K562 (cell line): ENCODE data around the gene UBXN11. TPM values are rescaled to one million over a fixed set of nuclear protein-coding genes. Genes with fewer than 3 reads are reported as not detected.

ENCODE experiments used
- ATAC-seq: fragments of 200-7000 bp; cut with Tn5 transposase; 3 replicates; pipeline ENCODE4 v1.9.1; 2020; ENCODE audit warnings: moderate library complexity
- BruUV-seq: library from RNA; stranded (reverse); fragments of 400-500 nt; replicated peaks from 2 replicates; lab custom pipeline; 2021; lab: Mats Ljungman, UMichigan
- CTCF ChIA-PET: fragments of 300-600 bp; formaldehyde crosslinking; extraction: SDS; loops from one replicate; lab custom pipeline; 2021; ENCODE audit warnings: low intra/inter-chr PET ratio; lab: Yijun Ruan, JAX
- POLR2A ChIA-PET: fragments of 300-600, 350-650 bp; sonication (Branson Sonifier 250); formaldehyde crosslinking; extraction: SDS; loops from one replicate; lab custom pipeline; 2021; ENCODE audit warnings: antibody characterized with exemption, inconsistent platforms; lab: Yijun Ruan, JAX
- DNase-seq, 4 experiments: peaks; one replicate each; pipeline versions ENCODE4 v3.0.0 to v3.0.0-alpha.2; 2011 to 2018; ENCODE audit warnings: low spot score in 3 of 4, mixed read lengths in 3 of 4; ENCODE audit errors: extremely low read depth in 1 of 4
- FAIRE-seq: peaks from 2 replicates; lab custom pipeline; 2011; peaks lifted over from hg19 to GRCh38; lab: Jason Lieb, UNC
- H2AFZ ChIP-seq: 2 replicates; pipeline ENCODE4 v1.6.0; 2011; ENCODE audit warnings: low read depth, low read length, control low read depth, inconsistent platforms
- H3K27ac ChIP-seq: fragments of 200-600 bp; 3 replicates; pipeline ENCODE4 v1.8.0; 2011; ENCODE audit warnings: low read depth, mild to moderate bottlenecking, control low read depth, inconsistent platforms, low read length, moderate library complexity, mixed read lengths; ENCODE audit errors: extremely low read depth
- H3K27me3 ChIP-seq, 2 experiments: fragments of 300-600 bp in 1 of 2; 2 replicates in 1 of 2; 3 replicates in 1 of 2; pipeline versions ENCODE4 v1.6.0 to v1.8.0; 2011; ENCODE audit warnings: inconsistent platforms in 2 of 2, low read length in 2 of 2, mild to moderate bottlenecking in 1 of 2, mixed read lengths in 1 of 2, moderate library complexity in 1 of 2; ENCODE audit not compliant: control insufficient read depth in 2 of 2, insufficient read depth in 2 of 2
- H3K36me3 ChIP-seq: fragments of 300-600 bp; 3 replicates; pipeline ENCODE4 v1.8.0; 2011; ENCODE audit warnings: mild to moderate bottlenecking, low read length, inconsistent platforms; ENCODE audit not compliant: control insufficient read depth, insufficient read depth
- H3K4me1 ChIP-seq, 2 experiments: fragments of 200-600 bp in 1 of 2; replicated peaks in 1 of 2; 2 replicates in 1 of 2; 3 replicates in 1 of 2; pipeline versions ENCODE4 v1.5.1 to v1.8.0; 2011; ENCODE audit warnings: inconsistent platforms in 2 of 2, low read length in 2 of 2, mild to moderate bottlenecking in 1 of 2, mixed read lengths in 1 of 2, moderate library complexity in 1 of 2; ENCODE audit not compliant: control insufficient read depth in 2 of 2, insufficient read depth in 2 of 2
- H3K4me2 ChIP-seq: 2 replicates; pipeline ENCODE4 v1.6.1; 2011; ENCODE audit warnings: low read length, control low read depth, inconsistent platforms, mixed read lengths; ENCODE audit not compliant: insufficient read depth
- H3K4me3 ChIP-seq: fragments of 200-600 bp; sonication (generic), shearing (Covaris generic); 2 replicates; pipeline ENCODE4 v1.5.1; 2016; ENCODE audit warnings: control low read depth, inconsistent platforms
- H3K79me2 ChIP-seq: fragments of 200-600 bp; 3 replicates; pipeline ENCODE4 v1.8.0; 2011; ENCODE audit warnings: low read length, inconsistent platforms; ENCODE audit not compliant: control insufficient read depth, insufficient read depth
- H3K9ac ChIP-seq, 2 experiments: 2 replicates each; pipeline versions ENCODE4 v1.6.0 to v1.6.1; 2011; ENCODE audit warnings: low read depth in 2 of 2, low read length in 2 of 2, control low read depth in 1 of 2, inconsistent platforms in 1 of 2, mild to moderate bottlenecking in 1 of 2, mixed read lengths in 1 of 2; ENCODE audit not compliant: insufficient read depth in 1 of 2
- H3K9me1 ChIP-seq: one replicate; pipeline ENCODE4 v1.6.0; 2011; ENCODE audit warnings: inconsistent platforms, mild to moderate bottlenecking, low read length, moderate library complexity; ENCODE audit not compliant: control insufficient read depth, insufficient read depth
- H3K9me3 ChIP-seq: replicated peaks from 2 replicates; pipeline ENCODE4 v1.5.1; 2011; ENCODE audit warnings: low read depth, low read length, inconsistent platforms; ENCODE audit not compliant: control insufficient read depth, insufficient read depth
- H4K20me1 ChIP-seq: replicated peaks from 2 replicates; pipeline ENCODE4 v1.6.1; 2011; ENCODE audit warnings: low read length, inconsistent platforms, mixed read lengths; ENCODE audit not compliant: control insufficient read depth, insufficient read depth
- EP300 ChIP-seq: IDR thresholded peaks from 2 replicates; pipeline ENCODE4 v1.6.1; 2012; ENCODE audit warnings: low read length, improper control_type of control experiment
- FOXA3 ChIP-seq, 2 experiments: fragments of 450-650 bp in 1 of 2; sonication (generic) in 1 of 2; formaldehyde crosslinking; IDR thresholded peaks in 1 of 2; conservative IDR thresholded peaks in 1 of 2; 2 replicates each; pipeline versions ENCODE4 v1.4.0 to v1.8.0; 2020 to 2022; ENCODE audit warnings: mild to moderate bottlenecking in 2 of 2, missing genetic modification reagents in 1 of 2
- GABPA ChIP-seq: fragments of 200-800 bp; sonication (Bioruptor generic); conservative IDR thresholded peaks from 2 replicates; pipeline ENCODE4 v1.6.1; 2016; ENCODE audit warnings: low read depth, missing genetic modification characterization, missing compliant biosample characterization
- MYBL2 ChIP-seq, 2 experiments: fragments of 450-650 bp in 1 of 2; sonication (generic) in 1 of 2; formaldehyde crosslinking in 1 of 2; IDR thresholded peaks; 2 replicates each; pipeline versions ENCODE4 v1.6.1 to v1.8.1; 2017 to 2022; ENCODE audit warnings: borderline replicate concordance in 1 of 2, inconsistent platforms in 1 of 2, low read depth in 1 of 2, mild to moderate bottlenecking in 1 of 2, missing genetic modification reagents in 1 of 2, moderate library complexity in 1 of 2
- NELFE ChIP-seq: IDR thresholded peaks from 2 replicates; pipeline ENCODE4 v1.6.1; 2011; ENCODE audit warnings: mild to moderate bottlenecking; ENCODE audit not compliant: insufficient read depth, insufficient read length
- NR2C2 ChIP-seq, 2 experiments: fragments of 200-800 bp in 1 of 2; sonication (Bioruptor generic) in 1 of 2; sonication (generic) in 1 of 2; formaldehyde crosslinking in 1 of 2; IDR thresholded peaks; 2 replicates each; pipeline versions ENCODE4 v1.6.1 to v1.8.0; 2016 to 2022; ENCODE audit warnings: mild to moderate bottlenecking in 1 of 2, missing compliant biosample characterization in 1 of 2, missing genetic modification characterization in 1 of 2, missing genetic modification reagents in 1 of 2
- TAF9B ChIP-seq: fragments of 450-650 bp; IDR thresholded peaks from 2 replicates; pipeline ENCODE4 v1.6.1; 2018; ENCODE audit warnings: mild to moderate bottlenecking; ENCODE audit not compliant: partially characterized antibody
- TRIM24 ChIP-seq, 2 experiments: fragments of 450-650 bp; IDR thresholded peaks; 2 replicates each; pipeline ENCODE4 v1.6.1; 2016
- ZNF165 ChIP-seq: fragments of 250-450 bp; sonication (Bioruptor Pico); IDR thresholded peaks from 2 replicates; pipeline ENCODE4 v1.4.0; 2020; ENCODE audit warnings: borderline replicate concordance
- WGBS: fragments of 100-300 bp; shearing (Covaris generic); methylation state at CpG from one replicate; pipeline ENCODE4 v1.1.6; 2016; ENCODE audit warnings: low coverage, mixed read lengths; ENCODE audit not compliant: insufficient coverage; ENCODE audit errors: missing lambda C conversion rate; 5-methylcytosine and 5-hydroxymethylcytosine counted together
- in situ Hi-C: fragments of 300-500 bp; cut with MboI; formaldehyde crosslinking; loops from 4 replicates; pipeline ENCODE4 v1.15.0; 2018; ENCODE audit warnings: inconsistent platforms, mixed read lengths
- intact Hi-C: fragments of 100-400 bp; cut with micrococcal nuclease; formaldehyde crosslinking; loops from 2 replicates; pipeline ENCODE4 v1.14.2; 2022
- polyA plus RNA-seq, 8 experiments: library from polyadenylated mRNA; depleted of rRNA in 4 of 8; stranded (reverse) in 5 of 8; unstranded in 3 of 8; fragments of >200 nt; fragmentation: Nextera tagmentation in 2 of 8; fragmentation: Illumina TruSeq in 1 of 8; extraction: Ambion mirVana in 2 of 8; extraction: Trizol in 1 of 8; gene quantifications; 2 replicates each; pipeline versions ENCODE4 v1.2.1 to v1.2.3, GENCODE V29; 2011 to 2014; ENCODE audit warnings: inconsistent platforms in 1 of 8, missing spikeins in 1 of 8
- total RNA-seq, 7 experiments: library from RNA; depleted of rRNA in 6 of 7; stranded (reverse); fragments of >200 nt in 6 of 7; fragmentation: Illumina TruSeq in 2 of 7; extraction: Trizol in 2 of 7; gene quantifications; 2 replicates each; pipeline versions ENCODE4 v1.2.1 to v1.2.3, GENCODE V29; 2011 to 2021; ENCODE audit warnings: low replicate concordance in 1 of 7
- TF ChIP-seq, protein P1 (sequence below): fragments of 250-450 bp; sonication (Bioruptor Pico); IDR thresholded peaks from 2 replicates; pipeline ENCODE4 v1.8.0; 2021; ENCODE audit warnings: moderate library complexity, mild to moderate bottlenecking, inconsistent platforms
- TF ChIP-seq, protein P2 (sequence below): sonication (generic); formaldehyde crosslinking; IDR thresholded peaks from 2 replicates; pipeline ENCODE4 v1.8.0; 2022; ENCODE audit warnings: mild to moderate bottlenecking, missing genetic modification reagents

The UBXN11 gene
- total and polyA plus RNA-seq, 9 of the 15 experiments (the other 6 are each of a cell fraction or from before 2014, with no cell fraction given): 0.48 to 34.3 (median 11.3) TPM

DNA sequence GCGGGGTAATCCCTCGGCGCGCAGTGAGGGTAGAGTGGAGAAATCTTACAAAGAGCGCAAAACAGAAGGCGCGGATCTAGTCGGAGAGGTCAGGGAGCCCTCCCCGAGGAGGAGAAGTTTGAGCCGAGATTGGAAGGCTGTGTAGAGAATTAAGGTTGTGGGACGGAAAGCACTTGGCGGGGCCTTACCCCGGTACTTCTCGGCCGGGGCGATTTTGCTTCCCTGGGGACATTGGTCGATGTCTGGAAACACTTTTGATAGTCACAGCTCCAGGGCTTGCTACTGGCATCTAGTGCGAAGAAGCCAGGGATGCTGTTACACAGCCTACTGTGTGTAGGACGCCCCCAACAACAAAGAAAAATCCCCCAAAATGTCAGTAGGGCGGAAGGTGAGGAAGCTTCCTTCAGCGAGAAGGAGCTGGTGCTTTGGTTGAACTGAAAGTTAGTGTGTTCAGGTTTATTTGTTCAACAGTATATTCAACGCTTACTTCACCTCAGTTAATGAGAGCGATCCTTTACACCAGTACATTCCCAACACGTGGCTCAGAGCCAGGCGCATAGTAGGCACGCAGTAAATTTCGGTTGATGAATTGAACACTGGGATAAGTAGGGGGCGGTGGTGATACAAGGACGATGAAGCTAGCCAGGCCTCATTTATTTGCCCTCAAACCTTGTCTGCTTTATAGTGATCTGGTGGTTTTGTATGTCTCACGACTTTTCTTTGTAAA lies 71.6 kb downstream of the UBXN11 start:
- Histone ChIP-seq H3K27me3 (no peaks in the 10 kb centered on the region), H3K9me1 (no peaks in the 10 kb centered on the region), H3K79me2 (peaks cover 62% of the 10 kb centered on the region), H2AFZ (peak overlapping the region; percentile 92), H4K20me1 (peaks cover 23% of the 10 kb centered on the region; the same call in 1 of the 2 replicates), H3K4me3 (peak overlapping the region; percentile 76), H3K9me3 (no peaks in the 10 kb centered on the region), H3K9ac (peak overlapping the region; percentile 91 to 99), H3K4me1 (peaks cover 12 to 22% of the 10 kb centered on the region in 2 experiments; a peak in 4 of 5 replicates), H3K4me2 (peak overlapping the region; percentile 98), H3K27ac (peak overlapping the region; percentile 89), H3K36me3 (peaks cover 28% of the 10 kb centered on the region)
- in situ Hi-C loops: no loop called here
- 0% methylated on average over 30 of the region's 30 CpGs for WGBS
- intact Hi-C loops: loop anchor here (2.0 to 5.0 kb wide), 3 partner anchors 66 to 373 kb away; partner anchors contain the start of genes C1orf232, PDIK1L and ZNF593
- no TSS peak for BruUV-seq
- ATAC-seq: peak; percentile 37
- peak; percentile 52 to 79 (median 54) for DNase-seq
- CTCF ChIA-PET: interaction anchor here (0.7 to 1.3 kb wide), 4 partner anchors 45 to 70 kb away, joined by 3 to 4 read pairs (median 3); partner anchors contain the start of gene ZNF593
- peak; percentile 52 for FAIRE-seq
- POLR2A ChIA-PET: interaction anchor here (0.6 to 6.3 kb wide), 19 partner anchors 13 to 202 kb away, joined by 3 to 53 read pairs (median 5); partner anchors contain the start of genes SH3BGRL3 and ZNF593
- TF ChIP-seq ZNF165 (no peak), NR2C2 (CRISPR knock-in tag; IDR thresholded peaks at IDR 0.05) (0 out of 2 replicates have a peak, but pooled peaks have one; percentile 27), NR2C2 (tag; IDR thresholded peaks at IDR 0.05) (no peak), NELFE (no peak), GABPA (tag) (peak; percentile 18; the same call in 1 of the 2 replicates), EP300 (peak; percentile 22; the same call in 1 of the 2 replicates), TRIM24 (IDR thresholded peaks at IDR 0.05) (peak in 1 of 2 experiments; percentile 20; a peak in 1 of 4 replicates), FOXA3 (CRISPR knock-in tag; conservative IDR thresholded peaks at IDR 0.05 in 1 of 2, IDR thresholded peaks at IDR 0.05 in 1 of 2) (no peak), TAF9B (no peak), MYBL2 (IDR thresholded peaks at IDR 0.05; ENCODE audit: low read depth) (peak; percentile 20; the same call in 1 of the 2 replicates), MYBL2 (CRISPR knock-in tag; IDR thresholded peaks at IDR 0.05; ENCODE audit: borderline replicate concordance) (no peak)
- TF ChIP-seq, protein P1, sequence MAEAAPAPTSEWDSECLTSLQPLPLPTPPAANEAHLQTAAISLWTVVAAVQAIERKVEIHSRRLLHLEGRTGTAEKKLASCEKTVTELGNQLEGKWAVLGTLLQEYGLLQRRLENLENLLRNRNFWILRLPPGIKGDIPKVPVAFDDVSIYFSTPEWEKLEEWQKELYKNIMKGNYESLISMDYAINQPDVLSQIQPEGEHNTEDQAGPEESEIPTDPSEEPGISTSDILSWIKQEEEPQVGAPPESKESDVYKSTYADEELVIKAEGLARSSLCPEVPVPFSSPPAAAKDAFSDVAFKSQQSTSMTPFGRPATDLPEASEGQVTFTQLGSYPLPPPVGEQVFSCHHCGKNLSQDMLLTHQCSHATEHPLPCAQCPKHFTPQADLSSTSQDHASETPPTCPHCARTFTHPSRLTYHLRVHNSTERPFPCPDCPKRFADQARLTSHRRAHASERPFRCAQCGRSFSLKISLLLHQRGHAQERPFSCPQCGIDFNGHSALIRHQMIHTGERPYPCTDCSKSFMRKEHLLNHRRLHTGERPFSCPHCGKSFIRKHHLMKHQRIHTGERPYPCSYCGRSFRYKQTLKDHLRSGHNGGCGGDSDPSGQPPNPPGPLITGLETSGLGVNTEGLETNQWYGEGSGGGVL (CRISPR knock-in tag): no peak
- TF ChIP-seq, protein P2, sequence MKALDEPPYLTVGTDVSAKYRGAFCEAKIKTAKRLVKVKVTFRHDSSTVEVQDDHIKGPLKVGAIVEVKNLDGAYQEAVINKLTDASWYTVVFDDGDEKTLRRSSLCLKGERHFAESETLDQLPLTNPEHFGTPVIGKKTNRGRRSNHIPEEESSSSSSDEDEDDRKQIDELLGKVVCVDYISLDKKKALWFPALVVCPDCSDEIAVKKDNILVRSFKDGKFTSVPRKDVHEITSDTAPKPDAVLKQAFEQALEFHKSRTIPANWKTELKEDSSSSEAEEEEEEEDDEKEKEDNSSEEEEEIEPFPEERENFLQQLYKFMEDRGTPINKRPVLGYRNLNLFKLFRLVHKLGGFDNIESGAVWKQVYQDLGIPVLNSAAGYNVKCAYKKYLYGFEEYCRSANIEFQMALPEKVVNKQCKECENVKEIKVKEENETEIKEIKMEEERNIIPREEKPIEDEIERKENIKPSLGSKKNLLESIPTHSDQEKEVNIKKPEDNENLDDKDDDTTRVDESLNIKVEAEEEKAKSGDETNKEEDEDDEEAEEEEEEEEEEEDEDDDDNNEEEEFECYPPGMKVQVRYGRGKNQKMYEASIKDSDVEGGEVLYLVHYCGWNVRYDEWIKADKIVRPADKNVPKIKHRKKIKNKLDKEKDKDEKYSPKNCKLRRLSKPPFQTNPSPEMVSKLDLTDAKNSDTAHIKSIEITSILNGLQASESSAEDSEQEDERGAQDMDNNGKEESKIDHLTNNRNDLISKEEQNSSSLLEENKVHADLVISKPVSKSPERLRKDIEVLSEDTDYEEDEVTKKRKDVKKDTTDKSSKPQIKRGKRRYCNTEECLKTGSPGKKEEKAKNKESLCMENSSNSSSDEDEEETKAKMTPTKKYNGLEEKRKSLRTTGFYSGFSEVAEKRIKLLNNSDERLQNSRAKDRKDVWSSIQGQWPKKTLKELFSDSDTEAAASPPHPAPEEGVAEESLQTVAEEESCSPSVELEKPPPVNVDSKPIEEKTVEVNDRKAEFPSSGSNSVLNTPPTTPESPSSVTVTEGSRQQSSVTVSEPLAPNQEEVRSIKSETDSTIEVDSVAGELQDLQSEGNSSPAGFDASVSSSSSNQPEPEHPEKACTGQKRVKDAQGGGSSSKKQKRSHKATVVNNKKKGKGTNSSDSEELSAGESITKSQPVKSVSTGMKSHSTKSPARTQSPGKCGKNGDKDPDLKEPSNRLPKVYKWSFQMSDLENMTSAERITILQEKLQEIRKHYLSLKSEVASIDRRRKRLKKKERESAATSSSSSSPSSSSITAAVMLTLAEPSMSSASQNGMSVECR (CRISPR knock-in tag): no peak
